ENCODE measurements around the gene EDN1.

Gene EDN1

DNA sequence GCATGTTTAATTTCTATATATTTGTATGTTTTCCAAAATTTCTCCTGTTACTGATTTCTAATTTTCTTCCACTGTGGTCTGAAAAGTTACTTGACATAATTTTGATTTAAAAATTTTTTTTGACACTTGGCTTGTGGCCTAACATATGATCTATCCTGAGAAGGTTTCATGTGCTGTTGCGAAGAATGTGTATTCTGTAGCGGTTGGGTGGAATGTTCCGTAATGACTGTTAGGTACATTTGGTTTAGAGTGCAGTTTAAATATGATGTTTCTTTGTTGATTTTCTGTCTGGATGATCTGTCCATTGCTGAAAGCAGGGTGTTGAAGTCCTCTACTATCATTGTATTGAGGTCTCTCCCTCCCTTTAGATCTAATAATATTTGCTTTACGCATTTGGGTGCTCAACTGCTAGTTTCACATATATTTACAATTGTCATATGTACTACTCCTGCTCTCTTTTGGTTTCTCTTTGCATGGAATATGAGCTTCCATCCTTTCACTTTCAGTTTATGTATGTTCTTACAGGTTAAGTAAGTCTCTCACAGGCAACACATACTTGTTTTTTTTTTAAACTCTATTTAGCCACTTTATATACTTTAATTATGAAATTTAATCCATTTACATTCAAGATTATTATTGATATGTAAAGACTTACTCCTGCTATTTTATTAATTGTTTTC lies 19.5 kb upstream of the EDN1 start:
- DNase-seq, result no peak

DNA sequence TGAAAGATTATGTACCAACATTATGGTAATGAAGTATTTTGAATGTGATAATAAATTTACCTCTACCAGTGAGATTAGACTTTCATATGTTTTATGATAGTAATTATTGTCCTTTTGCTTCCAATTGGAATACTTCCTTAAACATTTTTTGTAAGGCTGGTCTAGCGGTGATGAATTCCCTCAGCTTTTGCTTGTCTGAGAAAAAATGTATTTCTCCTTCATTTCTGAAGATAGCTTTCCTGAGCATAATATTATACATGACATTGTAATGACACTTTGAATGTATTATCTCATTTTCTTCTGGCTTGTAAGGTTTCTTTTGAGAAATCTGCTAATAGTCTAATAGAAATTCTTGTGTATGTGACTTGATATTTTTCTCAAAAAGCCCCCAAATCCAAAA lies 18.6 kb upstream of the EDN1 start:
- no peak for DNase-seq

DNA sequence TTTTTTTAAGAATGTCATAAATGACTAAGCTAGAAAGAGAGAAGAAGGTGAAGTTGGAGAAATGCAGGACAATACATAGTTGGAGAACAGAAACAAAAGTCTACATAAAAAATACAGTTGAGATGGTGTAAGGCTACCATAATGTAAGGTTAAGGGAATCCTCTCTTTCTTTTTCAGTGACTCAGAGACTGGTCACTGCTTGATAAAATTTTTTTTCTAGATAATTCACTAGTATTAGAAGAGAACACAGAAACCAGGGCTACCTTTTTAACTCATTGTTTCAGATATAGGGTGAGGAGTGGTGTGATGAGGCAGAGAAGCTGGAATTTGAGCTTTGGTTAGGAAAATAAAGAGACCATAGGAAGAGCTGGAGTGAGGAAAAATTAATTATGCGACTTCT lies 18.2 kb upstream of the EDN1 start:
- DNase-seq, result no peak

DNA sequence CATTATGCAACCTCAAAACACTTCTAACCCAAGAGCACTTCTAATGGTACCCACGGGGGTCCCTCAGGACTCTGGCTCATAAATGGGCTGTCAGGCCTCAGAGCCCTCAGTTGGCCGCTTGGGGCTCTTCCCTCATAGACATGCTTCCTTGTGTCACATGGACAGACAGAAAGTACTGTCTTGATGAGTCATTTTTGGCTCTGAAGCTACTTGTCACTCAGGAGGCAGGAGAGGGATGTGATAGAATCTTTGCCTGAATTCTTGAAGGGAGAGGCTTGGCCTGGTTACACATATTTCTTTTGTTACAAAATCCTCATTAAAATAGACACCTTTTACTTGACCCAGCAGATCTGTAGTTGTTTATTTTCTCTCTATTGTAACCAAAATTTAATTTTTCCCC lies 15.1 kb upstream of the EDN1 start:
- DNase-seq, result no peak

DNA sequence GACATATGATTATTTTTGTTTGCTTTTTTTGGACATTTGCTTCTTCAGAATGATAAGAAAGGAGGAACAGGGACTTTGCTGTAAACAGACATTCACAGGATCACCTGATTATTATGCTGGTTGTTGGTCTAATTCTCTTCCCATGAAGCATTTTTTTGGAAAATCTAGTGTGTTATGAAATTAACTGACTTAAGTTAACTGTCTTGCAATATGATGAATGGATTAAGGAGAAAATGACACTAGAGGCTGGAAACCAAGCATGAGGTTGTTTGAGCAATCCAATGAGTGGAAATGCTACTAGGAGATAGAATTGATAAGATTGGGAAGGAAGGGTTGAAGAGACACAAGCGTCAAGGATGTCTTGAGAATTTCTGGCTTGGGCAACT lies 13.2 kb upstream of the EDN1 start:
- DNase-seq, result no peak

DNA sequence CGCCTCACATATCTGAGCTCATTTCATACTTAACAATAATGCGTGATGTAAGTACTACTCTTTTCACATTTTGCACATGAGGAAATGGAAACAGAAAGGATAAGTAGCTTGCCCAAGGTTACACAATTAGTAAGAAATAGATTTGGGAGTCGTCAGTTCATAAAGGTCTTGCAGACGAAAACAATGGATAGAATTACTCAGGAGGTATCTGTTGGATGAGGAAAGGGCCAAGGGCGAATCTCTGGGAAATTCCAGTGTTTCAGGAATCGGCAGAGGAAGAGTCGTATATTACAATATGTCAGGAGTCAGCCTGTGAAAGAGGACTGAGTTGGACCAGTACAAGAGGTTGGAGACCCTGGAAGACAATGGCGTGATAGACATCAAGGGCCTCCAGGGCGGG lies 12.8 kb upstream of the EDN1 start:
- no peak for DNase-seq

DNA sequence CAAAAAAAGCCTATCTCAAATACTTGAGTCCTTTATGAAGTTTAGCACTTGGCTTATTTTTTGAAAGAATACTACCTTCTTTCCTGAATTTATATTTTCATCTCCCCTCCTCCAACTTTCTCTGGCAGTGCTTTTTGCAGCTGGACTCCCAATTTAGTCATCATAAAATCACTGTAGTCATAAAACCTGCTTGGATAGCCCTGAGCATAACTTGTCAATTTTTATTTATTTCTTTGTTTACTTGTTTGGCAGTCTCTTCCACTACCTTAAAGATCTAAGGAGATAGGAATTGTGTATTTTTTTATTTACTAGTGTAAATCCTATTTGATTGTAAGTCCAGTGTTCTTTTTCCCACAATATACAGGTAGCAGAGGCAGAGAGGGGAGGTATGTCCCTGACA lies 11.2 kb upstream of the EDN1 start:
- DNase-seq, result no peak

DNA sequence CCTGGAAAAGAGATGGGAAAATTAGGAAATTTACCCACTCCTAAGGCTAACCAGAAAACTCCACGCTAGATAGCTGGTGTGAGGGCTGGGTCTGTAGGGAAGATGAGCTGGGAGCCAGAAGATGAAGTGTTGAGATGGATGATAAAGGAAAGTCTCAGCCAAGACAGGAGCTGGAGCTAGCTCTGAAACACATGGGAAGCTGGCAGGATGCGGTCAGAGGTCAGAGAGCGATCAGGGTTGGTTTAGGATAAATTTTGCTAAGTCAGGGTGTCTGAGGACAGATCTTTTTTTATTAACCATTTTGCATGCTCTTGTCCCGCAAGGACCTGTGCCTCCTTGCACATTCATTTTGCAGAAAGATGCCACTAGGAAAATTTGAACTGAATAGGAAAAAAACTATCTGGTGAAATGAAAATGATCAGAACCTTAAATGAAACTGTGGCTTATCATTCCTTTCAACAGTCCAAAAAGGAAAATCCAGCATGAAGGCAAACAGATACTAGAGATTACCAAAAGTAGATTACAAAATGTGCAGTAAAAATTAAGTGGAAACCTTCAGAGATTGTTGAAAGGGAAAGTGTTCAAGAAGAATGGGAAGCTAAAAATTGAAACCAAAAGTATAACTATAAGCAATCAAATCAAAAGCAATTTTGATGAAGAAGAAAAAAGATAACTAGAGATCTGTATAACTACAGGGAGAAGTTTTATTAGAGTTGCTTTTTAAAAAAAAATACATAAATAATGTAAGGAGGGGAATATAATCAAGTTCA lies 10.7 kb upstream of the EDN1 start:
- no peak for DNase-seq

DNA sequence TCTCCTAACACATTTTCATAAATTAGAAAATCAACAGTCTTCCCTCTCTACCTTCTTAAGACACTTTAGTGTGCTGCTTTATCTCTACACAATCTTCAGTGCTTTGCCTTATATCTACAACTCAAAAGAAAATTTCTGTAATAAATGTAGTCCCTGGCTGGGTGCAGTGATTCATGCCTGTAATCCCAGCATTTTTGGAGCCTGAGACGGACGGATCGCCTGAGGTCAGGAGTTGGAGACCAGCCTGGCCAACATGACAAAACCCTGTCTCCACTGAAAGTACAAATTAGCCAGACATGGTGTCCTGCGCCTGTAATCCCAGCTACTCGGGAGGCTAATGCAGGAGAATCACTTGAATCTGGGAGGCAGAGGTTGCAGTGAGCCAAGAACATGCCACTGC lies 9.7 kb upstream of the EDN1 start:
- no peak for DNase-seq

DNA sequence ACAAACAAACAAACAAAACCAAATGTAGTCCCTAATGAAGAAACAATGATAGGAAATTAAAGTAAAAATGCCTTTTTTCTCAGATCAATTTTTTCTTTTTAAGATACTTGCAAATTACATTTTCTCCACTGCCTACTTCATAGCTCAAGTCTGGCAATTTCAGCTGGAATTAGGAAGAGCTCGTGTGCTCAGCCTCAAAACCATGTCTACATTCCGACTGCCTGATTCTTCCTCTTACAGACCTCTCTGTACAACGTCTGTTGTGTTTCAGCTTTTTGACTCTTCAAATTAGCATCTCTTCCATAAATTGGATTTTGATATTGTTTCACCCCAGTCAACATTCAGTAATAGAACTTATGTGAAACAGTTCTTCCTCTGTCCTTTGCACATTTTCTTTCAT lies 9.3 kb upstream of the EDN1 start:
- no peak for DNase-seq

DNA sequence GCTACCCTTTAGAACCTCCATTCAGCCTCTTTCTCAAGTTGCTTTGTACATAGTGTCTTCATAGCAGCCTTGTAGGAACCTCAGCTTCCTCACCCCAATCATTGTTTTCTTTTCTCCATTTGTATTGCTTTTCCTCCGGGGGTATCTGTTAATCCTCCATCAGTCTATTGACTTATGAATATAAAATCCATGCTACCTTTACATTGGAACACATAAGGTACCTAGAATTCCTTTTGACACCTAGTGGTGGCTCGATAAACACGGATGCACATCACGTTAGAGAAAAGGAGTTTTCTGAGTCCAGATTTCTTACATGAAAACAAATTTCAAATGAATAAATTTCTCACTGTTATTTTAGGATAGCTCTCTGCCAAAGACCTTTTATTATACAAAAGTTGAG lies 6.3 kb upstream of the EDN1 start:
- DNase-seq, result no peak

DNA sequence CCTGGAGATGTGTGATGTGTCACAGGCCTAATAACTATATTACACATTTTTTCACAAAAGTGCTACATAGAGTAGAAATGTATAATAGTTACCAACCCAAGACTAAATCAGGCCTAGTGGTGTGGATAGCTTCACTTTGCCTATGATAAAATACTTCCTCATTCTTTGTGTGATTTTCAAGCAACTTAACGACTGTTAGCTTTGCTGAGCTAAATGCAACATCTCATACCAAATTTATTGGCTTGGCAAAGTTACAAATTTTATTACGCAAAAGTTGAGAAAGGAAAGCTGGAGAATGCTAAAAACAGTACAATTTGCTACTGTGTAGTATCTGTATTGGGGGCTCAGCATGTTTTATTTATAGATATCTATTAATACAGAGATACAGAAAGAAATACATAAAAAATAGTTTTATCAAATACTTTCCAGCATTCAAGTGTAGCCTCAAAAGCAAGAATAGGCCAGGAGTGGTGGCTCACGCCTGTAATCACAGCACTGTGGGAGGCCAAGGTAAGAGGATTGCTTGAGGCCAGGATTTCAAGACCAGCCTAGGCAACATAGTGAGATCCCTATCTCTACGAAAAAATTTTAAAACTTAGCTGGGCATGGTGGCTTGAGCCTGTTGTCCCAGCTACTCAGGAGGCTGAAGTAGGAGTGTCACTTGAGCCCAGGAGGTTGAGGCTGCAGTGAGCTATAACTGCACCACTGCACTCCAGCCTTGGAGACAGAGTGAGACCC lies 3.6 kb upstream of the EDN1 start:
- DNase-seq, result no peak

DNA sequence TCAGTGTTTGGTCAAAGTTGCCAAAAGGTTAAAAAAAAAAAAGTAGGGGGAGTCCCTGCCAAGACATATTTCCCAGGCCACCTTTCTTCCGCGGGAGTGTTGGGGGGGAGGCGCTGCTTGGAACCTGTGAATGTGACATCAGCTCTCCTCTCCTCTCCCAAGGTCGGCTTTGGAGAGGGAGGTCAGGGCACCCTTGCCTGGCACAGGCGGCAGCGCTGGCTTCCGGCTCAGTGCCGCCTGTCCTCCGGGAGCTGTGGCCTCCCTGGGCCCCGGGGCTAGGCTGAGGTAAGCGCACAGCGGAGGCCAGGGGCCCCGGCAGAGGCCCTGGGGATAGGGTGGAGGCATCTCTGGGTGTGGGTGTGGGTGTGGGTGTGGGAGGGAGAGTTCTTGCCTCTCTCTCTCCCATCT lies 1.9 kb upstream of the EDN1 start:
- no peak for DNase-seq

DNA sequence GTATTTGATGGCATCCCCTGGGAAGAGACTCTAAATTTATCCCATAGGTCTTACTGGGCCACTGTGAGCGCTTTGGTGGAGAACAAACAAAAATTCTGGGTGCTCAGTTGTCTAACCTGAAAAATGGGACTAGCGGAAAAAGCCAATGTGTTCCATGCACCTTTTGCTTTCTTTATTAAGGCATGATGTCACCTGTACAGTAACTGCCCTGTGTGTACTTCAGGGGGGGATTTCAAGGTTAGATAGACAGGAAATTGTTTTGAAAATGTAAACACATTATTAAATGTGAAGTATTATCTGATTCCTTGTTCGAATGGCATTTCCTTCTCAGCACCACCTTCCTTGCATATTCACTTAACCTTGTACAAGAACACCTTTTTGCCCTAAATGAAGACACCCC lies 1.2 kb upstream of the EDN1 start:
- no peak for DNase-seq

DNA sequence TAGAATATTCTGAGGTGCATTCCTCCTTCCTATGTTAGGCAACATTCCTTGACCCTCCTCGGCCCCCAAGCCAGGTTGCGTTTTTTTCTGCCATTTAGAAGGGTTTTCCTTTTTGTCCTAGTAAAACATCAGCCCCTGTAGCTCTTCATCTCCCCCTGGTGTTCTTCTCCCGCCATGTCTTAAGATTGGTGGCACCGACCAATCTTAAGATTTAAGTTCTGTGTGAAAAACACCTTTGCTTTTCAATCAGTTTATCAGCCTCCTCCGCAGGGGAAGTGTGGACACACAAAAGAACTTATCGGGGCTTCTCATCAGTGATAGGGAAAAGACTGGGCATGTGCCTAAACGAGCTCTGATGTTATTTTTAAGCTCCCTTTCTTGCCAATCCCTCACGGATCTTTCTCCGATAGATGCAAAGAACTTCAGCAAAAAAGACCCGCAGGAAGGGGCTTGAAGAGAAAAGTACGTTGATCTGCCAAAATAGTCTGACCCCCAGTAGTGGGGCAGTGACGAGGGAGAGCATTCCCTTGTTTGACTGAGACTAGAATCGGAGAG lies 719 bp upstream of the EDN1 start:
- no peak for DNase-seq

DNA sequence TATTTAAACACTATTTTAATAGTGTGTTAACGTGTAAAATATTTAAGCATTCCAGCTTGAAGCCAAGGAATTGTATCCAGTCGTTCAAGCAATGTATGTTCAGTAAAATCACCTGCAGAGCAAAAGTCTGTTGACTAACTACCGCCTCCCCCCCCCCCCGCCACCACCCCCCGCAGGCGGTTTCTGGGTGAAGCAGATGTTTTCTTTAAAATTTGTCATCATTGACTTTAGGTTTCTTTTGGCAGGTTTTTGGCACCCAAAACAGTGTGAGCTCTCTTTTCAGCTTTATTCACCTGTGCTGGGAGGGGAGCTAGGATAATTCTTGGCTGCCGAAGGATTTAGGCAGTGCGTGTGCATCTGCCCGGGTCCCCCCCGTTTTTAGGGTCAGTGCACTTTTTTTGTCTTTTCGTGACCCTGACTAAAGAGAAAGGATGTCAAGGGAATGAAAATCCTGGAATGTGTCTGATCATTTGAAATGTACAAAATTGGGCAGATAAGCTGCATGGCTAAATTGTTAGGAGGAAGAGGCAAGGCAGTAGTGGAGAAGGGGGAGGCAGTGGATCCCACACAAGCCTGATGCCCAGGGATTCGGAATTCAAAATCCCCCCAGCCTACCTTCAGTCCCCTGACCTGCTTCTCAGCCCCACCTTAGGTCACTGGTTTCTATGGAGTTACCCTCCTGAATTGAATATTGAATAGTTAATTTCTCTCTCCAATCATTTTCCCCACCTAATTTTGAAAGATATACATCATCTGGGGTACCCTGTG lies 1.1 kb downstream of the EDN1 start:
- no peak for DNase-seq

DNA sequence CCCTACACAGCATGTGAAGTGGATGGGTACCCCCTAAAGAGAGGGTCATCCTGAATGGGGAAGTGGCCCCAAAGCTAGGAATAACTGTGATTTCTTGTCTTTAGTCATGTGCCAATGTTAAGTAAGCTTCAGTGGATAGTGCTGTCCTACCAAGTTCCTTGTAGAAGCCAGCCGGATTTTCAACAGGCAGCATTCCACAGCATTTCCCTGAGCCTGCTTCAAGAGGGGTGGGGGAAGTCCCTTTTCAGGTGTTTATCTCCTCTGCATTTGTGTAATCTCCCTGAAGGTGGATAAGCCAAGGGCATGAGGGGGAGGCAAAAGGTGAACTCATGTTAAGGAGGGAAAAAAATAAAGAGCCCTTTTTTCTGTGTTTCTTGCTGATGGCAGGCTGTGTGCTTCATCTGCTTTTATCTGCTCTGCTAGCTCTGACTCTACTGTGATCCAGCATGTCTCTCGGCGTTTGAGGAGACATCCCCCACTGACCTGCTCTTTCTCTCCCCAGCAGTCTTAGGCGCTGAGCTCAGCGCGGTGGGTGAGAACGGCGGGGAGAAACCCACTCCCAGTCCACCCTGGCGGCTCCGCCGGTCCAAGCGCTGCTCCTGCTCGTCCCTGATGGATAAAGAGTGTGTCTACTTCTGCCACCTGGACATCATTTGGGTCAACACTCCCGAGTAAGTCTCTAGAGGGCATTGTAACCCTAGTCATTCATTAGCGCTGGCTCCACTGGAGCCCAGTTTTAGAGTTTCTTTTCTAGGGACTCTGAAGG lies 1.9 kb downstream of the EDN1 start:
- no peak for DNase-seq

DNA sequence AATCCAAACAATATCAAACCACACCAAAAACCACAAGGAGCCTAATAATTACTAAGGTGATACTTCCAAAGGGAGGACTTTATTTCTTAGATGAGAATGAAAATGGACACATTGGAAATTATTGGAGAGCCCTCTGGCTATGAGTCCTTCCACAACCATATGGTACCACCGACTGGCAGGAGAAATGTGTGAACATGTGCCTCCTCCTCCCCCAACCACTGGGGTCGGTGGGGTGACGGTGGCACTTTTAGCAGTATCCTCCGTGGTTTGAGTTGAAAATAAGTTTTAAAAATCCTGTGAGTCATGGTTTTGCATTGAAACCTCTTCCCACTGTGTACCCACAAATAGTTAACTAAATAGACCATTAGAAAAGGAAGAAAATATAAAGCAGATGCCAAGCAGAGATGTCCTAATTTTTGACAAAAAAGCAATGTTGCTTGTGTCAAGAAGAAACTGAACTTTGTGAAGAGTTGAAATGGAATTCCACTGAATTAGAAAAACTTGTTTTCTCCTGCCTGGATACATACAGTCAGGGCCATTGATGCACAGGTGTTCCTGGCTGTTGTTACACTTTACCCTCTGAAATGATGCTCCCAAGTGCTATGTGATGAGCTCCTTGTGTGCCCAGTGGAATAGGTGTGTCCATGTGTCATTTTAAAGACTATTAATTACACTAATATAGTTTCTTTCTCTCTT lies 3.2 kb downstream of the EDN1 start:
- DNase-seq, result no peak

DNA sequence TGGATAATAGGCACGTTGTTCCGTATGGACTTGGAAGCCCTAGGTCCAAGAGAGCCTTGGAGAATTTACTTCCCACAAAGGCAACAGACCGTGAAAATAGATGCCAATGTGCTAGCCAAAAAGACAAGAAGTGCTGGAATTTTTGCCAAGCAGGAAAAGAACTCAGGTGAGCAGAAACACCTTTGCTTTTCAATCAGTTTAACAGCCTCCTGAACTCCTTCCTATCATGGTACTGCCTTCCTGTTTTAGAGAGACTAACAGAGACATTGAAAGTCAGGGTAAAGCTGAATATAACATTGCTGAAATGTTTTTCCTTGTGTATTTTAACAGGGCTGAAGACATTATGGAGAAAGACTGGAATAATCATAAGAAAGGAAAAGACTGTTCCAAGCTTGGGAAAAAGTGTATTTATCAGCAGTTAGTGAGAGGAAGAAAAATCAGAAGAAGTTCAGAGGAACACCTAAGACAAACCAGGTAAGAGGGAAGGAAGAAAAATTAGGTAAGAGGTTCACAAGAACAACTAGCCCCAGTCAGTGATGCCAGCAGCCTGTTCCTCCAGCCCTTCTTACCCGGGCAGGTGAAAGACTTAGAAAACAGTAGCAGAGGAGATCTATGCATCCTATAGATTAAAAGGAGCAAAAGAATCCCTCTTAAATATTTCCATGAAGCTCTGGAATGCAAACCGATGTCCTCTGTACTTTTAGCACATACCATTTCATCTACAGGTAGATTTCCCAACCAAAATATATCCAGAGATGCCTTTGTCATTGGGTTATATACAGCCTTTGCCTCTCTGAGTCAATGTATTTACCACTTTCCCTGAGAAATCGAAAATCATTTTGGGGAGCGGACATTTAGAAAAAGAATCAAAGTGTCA lies 4.0 kb downstream of the EDN1 start:
- no peak for DNase-seq

DNA sequence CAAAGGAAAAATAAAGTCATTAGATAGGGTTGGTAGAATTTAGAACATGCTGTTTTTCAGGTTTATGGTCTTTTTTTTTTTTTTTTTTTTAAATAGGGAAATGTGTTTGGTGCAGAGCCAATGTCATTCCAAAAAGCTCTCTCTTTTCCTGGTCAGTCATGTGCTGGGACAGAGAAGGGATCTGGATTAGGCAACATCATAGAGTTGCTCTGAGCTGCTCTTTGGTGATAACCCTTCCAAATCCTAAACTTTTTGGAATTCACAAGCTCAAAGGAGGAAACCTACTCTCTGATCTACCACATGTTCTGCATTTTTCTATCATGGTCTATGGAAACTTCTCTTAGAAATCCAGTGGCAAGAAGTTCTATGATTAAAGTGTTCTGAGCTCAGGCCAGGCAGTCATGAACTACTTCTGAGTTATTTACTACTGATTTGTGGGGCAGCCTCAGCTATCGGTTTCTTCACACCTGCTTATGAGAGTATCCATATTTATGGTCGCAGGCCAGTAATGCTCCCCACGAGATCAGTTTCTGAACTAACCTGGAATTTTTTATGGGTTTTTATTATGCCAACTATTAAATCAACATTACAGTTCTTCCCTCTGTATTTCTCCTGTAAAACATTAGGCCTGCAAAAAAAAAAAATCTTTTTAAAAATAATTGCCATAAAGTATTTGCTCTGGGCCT lies 4.8 kb downstream of the EDN1 start:
- no peak for DNase-seq

Measured in NCI-H774 (cell line).